Measurements from ENCODE around the gene LENG9.
"Not testable (repeated sequence)": the region's sequence is repeated elsewhere in the genome, so short reads cannot be mapped to it uniquely, and the experiment has no call there.

LENG9 gene

DNA sequence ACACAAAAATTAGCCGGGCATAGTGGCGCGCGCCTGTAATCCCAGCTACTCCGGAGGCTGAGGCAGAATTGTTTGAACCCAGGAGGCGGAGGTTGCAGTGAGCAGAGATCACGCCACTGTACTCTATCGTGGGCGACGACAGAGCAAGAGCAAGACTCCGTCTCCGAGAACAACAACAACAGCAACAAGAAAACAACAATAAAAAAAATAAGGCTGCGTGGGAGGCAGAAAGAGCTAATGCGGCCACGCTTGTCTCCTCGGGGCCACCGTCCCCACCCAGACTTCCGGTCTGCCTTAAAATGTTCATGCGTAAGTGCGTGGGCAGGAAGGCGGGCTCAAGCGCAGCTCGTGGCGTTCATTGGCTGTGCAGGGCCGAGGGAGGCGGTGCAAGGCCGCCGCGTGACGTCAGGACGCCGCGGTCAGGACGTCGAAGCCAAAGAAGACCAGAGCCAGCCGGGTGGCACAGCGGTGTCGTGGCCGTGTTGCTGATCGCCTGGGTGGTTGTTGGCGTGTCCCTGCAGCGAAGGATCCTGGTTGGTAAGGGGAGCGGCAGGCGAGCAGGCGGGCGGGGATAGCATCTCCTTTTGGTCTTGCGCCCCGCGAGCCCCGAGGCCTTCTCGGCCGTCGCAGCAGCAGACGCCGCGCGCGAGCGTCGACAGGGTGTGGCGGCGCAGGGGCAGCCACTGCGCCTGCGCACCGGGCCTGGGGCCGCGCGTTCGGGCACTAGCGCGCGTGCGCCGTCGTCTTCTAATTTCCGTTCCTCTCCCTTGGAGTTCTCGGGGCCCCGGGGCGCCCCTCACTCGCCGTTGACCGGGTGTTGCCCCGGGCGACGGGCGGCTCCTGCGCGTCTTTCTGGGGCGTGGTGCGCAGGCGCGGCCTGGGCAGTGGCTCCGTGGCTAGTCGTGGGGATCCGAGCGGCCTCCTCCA is 14.5 kb downstream of the LENG9 start, which contains the start of gene LENG8:
LENG8 (plus strand) TSS at position 426 of the 927 bp plus-strand sequence. CDS start 2,146 bp downstream, outside the sequence.
- peak within 1 kb of the TSS; percentile 98 for H3K4me3 ChIP-seq (ENCODE audit: low read length)
- DNase-seq (ENCODE audit: low read depth, low spot score): peak; percentile 96

DNA sequence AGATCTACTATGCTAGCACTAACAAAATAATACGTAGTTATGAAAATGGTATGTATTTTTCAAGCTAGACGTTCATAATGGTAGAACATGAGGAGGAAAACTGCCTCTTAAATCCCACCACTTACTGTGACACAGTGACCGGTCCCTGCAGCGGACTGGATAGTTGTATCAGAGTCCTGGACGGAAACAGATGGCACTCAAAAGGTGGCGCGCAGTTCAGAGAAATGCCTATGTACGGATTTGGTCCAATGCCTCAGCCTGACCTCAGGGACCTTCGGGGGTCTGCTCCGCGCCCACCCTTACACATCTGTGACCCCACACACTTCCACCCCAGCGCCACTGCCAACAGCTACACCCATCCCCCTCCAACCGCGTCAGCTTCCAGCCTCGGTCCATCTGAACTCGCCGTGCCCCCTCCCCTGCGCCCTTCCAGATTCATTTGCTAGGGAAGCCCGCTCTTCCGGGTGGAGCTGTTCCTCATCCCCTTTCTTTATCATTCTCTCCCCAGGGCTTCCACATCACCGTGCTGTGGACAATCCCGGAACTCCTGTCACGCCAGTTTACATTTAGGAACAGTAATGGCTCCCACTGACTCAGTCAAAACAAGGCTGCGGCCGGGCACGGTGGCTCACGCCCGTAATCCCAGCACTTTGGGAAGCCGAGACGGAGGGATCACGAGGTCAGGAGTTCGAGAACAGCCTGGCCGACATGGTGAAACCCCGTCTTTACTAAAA is 15.4 kb downstream of the LENG9 start:
- DNase-seq (ENCODE audit: low read depth, low spot score): no peak
- peak overlapping the region; percentile 98 for H3K4me3 ChIP-seq (ENCODE audit: low read length)

DNA sequence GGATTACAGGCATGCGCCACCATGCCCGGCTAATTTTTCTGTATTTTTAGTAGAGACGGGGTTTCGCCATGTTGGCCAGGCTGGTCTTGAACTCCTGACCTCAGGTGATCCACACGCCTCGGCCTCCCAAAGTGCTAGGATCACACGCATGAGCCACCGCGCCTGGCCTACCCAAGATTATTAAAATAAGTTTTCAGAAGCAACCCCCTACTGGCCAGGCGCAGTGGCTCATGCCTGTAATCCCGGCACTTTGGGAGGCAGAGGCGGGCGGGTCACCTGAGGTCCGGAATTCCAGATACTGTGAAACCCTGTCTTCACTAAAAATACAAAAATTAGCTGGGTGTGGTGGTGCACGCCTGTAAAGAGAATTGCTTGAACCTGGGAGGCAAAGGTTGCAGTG is 17.2 kb downstream of the LENG9 start:
- not testable (repeated sequence) for DNase-seq (ENCODE audit: low read depth, low spot score); H3K4me3 ChIP-seq (ENCODE audit: low read length)

DNA sequence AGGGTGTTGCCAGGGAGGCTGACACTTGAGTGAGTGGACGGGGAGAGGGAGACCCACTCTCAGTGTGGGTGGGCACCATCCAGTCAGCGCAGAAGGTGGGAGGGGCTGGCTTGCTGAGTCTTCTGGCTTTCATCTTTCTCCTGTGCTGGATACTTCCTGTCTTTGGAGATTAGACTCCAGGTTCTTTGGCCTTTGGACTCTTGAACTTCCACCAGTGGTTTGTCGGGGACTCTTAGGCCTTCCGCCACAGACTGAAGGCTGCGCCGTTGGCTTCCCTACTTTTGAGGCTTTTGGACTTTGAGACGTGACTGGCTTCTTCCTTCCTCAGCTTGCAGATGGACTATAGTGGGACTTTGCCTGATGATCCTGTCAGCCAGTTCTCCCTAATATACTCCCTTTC is 18.8 kb downstream of the LENG9 start:
- H3K4me3 ChIP-seq (ENCODE audit: low read length): no peak overlapping the region
- DNase-seq (ENCODE audit: low read depth, low spot score): no peak

DNA sequence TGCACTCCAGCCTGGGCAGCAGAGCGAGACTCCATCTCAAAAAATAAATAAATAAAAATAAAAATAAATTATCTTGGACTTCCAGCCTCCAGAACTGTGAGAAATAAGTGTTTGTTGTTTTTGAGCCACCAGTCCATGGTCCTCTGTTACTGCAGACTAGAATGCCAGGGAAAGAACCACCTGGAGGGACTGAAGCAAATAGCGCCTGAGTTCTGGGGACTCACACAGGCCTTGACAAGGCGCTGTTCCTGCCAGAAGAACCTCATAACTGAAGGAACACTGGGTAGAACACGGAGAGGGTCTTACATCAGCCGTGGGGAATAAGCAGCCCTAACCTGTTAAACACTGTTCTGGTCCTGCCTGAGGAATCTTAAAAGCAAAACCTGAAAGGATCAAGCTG is 22.9 kb downstream of the LENG9 start:
- no peak overlapping the region for H3K4me3 ChIP-seq (ENCODE audit: low read length)
- no peak for DNase-seq (ENCODE audit: low read depth, low spot score)

DNA sequence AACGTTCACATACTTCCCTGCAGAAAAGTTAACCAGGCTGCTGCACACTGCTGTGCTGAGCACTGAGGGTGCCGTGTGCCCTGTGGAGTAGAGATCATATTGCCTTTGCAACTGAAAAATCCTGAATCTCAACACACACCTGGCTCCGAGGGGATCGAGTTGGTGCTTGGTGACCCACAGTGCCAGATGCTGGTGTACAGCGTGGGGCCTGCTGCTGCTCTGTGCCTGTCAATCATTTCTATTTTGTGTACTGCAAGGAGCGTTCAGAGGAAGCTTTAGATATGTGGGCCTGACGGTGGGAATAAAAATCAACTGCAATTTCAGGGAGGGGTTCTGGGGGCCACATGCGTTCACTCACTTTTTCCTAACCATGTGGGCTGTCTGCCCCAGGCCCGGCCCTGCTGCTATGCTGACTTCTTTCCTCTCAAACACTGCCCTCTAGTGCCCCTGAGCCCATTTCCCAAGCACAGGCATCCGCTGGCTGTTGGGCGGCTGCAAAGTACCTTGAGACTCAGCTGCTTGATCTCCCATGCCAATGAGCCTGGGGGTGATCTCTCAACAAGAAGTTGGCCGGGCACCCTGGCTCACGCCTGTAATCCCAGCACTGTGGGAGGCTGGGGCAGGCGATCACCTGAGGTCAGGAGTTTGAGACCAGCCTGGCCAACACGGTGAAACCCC is 24.3 kb downstream of the LENG9 start:
- H3K4me3 ChIP-seq (ENCODE audit: low read length): no peak overlapping the region
- no peak for DNase-seq (ENCODE audit: low read depth, low spot score)

DNA sequence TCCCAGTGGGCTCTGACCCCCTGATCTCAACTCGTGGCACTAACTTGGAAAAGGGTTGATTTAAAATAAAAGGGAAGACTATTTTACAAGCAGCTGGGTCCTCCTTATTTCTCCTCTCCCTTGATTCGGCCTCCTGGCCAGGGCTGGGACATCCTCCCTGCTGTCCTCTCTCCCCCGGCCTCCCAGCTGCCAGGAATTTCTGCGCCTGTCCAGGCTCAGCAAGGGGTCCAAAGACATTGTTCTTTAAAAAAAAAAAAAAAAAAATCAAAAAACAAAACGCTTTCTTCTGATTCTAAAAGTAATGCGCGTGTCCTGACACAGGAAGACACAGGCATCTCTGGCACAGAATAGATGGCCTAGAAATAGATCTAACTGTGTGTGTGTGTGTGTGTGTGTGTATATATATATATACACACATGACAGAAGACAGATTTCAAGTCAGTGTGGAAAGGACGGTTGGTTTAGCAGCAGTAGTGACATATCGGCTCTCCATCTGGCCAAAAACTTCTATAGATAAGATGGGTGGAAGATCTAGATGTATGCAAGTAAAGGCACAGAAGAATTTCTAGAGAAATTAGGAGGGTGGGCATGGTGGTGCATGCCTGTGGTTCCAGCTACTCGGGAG is 26.8 kb downstream of the LENG9 start:
- H3K4me3 ChIP-seq (ENCODE audit: low read length): no peak overlapping the region
- DNase-seq (ENCODE audit: low read depth, low spot score): no peak

DNA sequence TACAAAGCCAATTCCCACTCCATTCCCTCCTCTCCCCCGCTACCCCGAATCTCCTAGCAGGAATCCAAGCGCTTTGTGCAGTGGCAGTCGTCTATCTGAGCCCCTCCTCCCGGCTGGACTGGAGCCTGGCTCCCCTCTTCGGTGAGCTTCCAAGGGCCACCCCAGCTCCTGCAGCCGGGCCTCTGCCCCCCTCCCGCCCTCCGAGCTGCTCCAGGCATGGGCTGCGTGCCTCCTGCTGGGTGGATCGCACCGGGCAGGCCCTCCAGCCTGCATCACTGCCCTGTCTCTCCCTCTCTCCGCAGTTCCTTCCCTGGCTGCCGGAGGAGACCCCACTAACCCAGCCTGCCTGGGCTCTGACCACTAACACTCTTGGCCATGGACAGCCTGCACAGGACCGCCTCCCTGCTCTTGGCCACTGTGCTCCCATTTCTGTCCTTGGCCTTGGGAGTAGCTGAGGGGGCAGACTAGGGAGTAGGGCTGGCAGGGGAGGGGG is 27.5 kb downstream of the LENG9 start:
- H3K4me3 ChIP-seq (ENCODE audit: low read length): no peak overlapping the region
- no peak for DNase-seq (ENCODE audit: low read depth, low spot score)

DNA sequence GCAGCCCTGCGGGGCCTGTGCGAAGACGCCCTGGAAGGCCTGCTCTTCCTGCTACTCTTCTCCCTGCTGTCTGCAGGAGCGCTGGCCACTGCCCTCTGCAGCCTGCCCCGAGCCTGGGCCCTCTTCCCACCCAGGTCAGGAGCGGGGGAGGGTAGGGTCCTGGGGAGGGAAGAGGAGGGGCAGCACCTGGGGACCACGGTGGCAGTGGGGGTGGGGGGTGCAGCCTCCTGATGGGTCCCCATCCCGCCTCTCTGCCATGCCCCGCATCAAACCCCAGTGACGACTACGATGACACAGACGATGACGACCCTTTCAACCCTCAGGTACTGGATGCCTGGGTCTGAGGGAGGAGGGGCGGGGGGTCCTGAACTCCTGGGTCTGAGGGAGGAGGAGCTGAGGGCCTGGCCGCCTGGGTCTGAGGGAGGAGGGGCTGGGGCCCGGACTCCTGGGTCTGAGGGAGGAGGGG is 28.0 kb downstream of the LENG9 start:
- no peak overlapping the region for H3K4me3 ChIP-seq (ENCODE audit: low read length)
- no peak for DNase-seq (ENCODE audit: low read depth, low spot score)

DNA sequence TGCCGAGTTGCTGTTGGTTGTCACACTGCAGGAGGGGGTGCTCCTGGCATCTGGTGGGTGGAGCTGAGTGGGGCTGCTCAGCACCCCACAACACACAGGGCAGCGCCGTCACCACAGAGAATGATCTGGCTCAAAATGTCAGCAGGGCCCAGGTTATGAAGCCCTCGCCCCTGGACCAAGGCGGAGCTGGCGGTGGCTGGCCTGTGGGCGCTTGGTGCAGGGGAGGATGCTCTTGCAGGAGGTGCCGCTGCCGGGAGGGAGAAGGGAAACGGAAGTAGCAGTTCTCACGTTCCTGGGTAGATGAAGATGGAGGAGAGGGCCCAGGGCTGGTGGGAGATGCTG is 28.7 kb downstream of the LENG9 start:
- no peak for DNase-seq (ENCODE audit: low read depth, low spot score)
- no peak overlapping the region for H3K4me3 ChIP-seq (ENCODE audit: low read length)

DNA sequence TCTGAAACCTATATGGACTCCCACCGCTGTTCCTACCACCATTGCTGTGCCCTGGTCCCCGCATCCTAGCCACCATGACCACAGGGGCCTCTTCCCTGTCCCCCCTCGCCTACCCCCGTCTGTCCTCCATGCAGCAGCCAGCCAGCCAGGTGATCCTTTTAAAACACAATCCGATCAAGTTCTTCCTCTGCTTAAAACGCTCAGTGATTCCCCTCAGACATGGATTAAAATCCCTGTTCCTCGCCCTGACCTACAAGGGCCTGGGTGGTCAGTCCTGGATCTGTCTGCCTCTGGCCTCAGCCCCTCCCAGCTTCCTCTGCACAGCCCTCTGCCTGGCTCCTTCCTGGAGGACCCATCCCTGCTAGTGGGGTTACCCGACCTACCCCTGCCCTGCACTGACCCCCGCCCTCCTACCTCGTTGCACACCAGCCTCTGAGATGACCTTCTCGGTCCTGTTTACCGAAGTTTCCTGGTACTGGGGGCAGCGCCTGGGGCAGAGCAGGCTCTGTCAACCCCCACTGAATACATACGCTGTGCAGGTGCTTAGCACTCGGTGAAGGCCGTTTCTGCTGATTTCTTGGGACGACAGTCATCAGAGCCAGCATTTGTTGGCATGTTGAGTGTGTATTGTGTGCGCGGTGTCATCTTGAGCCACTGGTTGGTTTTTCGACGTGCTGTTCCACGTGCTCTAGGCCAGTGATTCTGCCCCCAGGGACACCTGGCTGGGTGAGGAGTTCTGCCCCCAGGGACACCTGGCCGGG is 29.3 kb downstream of the LENG9 start:
- no peak for DNase-seq (ENCODE audit: low read depth, low spot score)
- H3K4me3 ChIP-seq (ENCODE audit: low read length): no peak overlapping the region

DNA sequence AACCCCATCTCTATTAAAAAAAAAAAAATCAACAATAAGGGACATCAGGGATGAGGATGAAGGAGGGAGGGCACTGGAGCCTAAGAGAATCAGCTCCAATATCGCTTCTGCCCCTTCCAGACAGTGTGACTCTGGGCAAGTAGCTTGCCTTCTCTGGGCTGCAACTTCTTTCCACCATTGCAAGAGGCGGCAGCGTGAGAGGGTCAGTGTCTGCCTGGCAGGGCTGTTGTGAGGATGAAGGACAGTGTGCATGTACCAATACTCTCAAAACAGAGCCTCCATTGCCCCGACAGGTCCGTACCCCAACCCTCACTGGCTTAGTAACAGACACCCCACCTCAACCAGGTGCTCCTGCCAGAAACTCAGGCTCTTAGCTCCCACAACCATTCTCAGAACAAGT is 29.9 kb downstream of the LENG9 start:
- no peak for DNase-seq (ENCODE audit: low read depth, low spot score)
- no peak overlapping the region for H3K4me3 ChIP-seq (ENCODE audit: low read length)

DNA sequence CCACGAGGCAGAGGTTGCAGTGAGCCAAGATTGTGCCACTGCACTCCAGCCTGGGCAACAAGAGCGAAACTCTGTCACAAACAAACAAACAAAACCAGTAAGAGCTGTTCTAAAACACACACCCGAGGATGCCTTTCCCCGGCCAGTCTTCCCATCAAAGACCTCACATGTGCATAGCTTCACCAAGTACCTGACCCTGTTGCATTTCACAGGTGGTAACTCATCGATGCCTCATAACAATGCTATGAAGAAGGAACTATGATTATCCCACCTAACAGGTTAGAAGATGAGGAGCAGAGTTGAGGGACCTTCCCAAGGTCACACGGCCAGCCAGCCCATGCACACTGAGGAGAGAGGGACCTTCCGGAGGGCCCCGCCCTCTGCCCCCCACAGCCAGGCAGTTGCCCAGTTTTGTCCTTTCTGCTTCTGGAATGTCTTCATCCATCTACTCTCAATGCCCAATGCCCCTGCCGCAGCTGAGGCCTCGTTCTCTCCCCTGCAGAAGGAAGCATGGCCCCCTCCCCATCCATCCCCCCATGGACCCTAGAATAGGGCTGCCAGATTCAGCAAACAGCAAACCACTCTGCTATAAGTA is 31.3 kb downstream of the LENG9 start:
- no peak overlapping the region for H3K4me3 ChIP-seq (ENCODE audit: low read length)
- no peak for DNase-seq (ENCODE audit: low read depth, low spot score)

DNA sequence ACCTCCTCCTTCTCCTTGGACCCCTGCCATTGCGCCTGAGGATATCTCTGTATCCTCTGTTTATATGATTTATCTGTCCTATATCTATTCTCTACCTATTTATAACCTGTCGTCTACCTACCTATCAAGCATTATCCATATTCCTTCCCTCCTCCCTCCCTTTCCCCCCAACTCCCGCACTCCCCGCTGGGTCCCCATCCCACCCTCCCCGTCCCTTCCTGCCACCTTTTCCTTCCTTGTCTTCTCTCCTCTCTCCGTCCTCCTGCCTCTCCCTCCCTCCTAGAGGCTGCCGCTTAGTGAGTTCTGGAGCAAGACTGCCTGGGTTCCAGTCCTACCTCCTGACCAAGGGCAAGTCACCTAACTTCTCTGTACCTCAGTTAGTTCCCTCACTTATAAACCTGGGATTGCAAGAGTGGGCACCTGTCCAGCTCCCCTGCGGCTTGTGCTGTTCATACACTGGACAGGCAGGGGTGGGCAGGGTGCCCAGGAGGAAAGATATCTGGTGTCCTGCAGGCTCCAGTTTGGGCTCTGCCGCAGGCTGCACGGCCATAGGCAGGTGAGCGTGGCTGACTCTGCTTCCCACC is 32.2 kb downstream of the LENG9 start:
- H3K4me3 ChIP-seq (ENCODE audit: low read length): no peak overlapping the region
- DNase-seq (ENCODE audit: low read depth, low spot score): no peak

DNA sequence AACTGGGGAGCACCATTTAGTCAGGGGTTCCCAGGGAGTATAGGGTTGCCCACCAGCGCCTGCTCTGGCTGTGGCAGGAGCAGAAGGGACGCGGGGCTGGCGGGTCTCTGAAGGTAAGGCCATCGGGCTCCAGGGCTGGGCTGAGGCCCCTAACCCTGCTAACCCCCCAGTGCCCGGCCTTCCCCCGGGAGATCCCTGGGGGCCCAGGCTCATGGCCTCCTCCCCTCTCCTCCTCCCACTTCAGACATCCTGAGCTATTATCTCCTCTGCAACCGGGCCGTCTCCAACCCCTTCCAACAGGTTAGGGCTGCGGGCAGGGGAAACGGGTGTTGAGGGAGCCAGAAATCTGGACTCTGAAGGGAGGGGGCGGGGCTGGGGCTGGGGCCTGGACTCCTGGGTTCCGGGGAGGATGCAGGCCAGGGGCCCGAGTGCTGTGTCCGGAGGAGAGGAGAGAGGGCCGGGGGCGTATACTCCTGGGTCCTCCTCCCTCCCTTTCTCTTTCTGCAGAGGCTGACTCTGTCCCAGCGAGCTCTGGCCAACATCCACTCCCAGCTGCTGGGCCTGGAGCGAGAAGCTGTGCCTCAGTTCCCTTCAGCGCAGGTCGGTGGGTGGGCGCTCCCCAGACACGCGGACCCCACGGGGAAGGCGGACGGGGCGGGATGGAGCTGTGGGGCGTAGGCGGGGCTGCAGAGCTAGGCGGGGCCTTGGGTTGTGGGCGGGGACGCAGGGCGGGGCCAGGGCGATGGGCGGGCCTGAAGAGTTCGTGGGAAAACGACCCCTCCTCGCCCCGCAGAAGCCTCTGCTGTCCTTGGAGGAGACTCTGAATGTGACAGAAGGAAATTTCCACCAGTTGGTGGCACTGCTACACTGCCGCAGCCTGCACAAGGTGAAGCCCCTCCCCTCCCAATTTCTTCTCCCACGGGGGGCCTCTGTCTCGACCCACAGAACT is 33.0 kb downstream of the LENG9 start:
- DNase-seq (ENCODE audit: low read depth, low spot score): peak; percentile 20
- no peak overlapping the region for H3K4me3 ChIP-seq (ENCODE audit: low read length)

DNA sequence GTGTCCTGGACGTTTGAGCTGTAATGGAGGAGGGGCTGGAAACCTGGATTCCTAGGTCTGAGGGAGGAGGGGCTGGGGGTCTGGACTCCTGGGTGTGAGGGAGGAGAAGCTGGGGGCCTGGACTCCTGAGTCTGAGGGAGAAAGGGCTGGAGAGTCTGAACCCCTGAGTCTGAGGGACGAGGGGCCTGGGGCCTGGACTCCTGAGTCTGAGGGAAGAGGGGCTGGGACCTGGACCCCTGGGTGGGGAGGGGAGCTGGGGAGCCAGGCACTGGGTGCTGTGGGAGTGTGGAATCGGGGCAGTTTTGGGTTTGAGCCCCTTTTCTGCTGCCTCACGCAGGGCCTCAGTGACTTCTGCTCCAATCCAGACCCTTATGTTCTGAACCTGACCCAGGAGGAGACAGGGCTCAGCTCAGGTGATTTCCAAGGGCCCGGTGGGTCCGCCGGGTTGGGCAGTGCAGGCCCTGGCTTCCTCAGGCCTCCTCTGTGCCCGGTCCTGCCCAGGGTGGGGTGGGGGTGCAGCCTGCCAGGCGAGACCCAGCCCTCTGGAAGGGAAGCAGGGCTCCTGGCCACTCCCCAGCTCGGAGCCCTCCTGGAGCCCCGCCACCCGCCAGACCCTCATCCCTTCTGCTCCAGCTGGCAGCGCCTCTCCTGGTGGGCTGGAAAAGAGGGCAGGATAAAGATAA is 33.9 kb downstream of the LENG9 start:
- no peak for DNase-seq (ENCODE audit: low read depth, low spot score)
- H3K4me3 ChIP-seq (ENCODE audit: low read length): no peak overlapping the region
